Activated T-cell treated with anti-CD3 and anti-CD28 coated beads, Interleukin-2, amount 50 U/mL, for 4 hours (primary cell): ENCODE measurements around the gene EPHA7. TPM values are rescaled to one million over a fixed set of nuclear protein-coding genes. Genes with fewer than 3 reads are reported as not detected.
A peak's percentile ranks its signal among the peaks of the same experiment; 100 is the strongest.

ENCODE experiments used
- ATAC-seq, 2 donors: fragments of 200-7000 bp; cut with Tn5 transposase; one replicate each; pipeline ENCODE4 v1.10.0; 2021
- DNase-seq: peaks from one replicate; pipeline ENCODE4 v3.0.0-alpha.2; 2020
- H3K27me3 Mint-ChIP-seq: one replicate; pipeline ENCODE4 v1.8.0; 2021; ENCODE audit warnings: low read depth, mixed read lengths
- H3K36me3 Mint-ChIP-seq: one replicate; pipeline ENCODE4 v1.8.0; 2022; ENCODE audit warnings: mixed read lengths; ENCODE audit not compliant: insufficient read depth
- H3K4me1 Mint-ChIP-seq: one replicate; pipeline ENCODE4 v1.8.0; 2021; ENCODE audit warnings: low read depth, mixed read lengths
- H3K4me3 Mint-ChIP-seq: one replicate; pipeline ENCODE4 v1.8.0; 2021; ENCODE audit warnings: mild to moderate bottlenecking, moderate library complexity, mixed read lengths
- H3K9me3 Mint-ChIP-seq: one replicate; pipeline ENCODE4 v1.8.0; 2021; ENCODE audit warnings: mixed read lengths
- total RNA-seq, 3 donors: library from RNA; stranded (reverse); gene quantifications; one replicate each; pipeline ENCODE4 v1.2.1, GENCODE V29; 2021

The EPHA7 gene
- total RNA-seq, 3 donors from 2014 or later: not detected

- Mint-ChIP-seq H3K9me3 (no peaks in the 10 kb centered on the region), H3K4me1 (peaks cover 20% of the 10 kb centered on the region), H3K4me3 (no peak overlapping the region), H3K27me3 (peaks cover 53% of the 10 kb centered on the region), H3K36me3 (no peaks in the 10 kb centered on the region)
- DNase-seq (no peak), ATAC-seq (peak in 1 of 2 donors; percentile 20)
These were observed 2.6 kb downstream of the EPHA7 start for GRCh38 chr6:93416571-93417420.

- Mint-ChIP-seq H3K4me1 (peaks cover 9% of the 10 kb centered on the region), H3K9me3 (no peaks in the 10 kb centered on the region), H3K4me3 (no peak overlapping the region), H3K36me3 (no peaks in the 10 kb centered on the region), H3K27me3 (peaks cover 25% of the 10 kb centered on the region)
- DNase-seq (no peak), ATAC-seq (no peak)
These were observed 6.2 kb downstream of the EPHA7 start for GRCh38 chr6:93413190-93413589.

GRCh38 chr6:93412452-93412851 lies 6.9 kb downstream of the EPHA7 start:
- peaks cover 3% of the 10 kb centered on the region for H3K4me1 Mint-ChIP-seq
- peaks cover 17% of the 10 kb centered on the region for H3K27me3 Mint-ChIP-seq
- ATAC-seq: no peak
- H3K9me3 Mint-ChIP-seq: no peaks in the 10 kb centered on the region
- no peaks in the 10 kb centered on the region for H3K36me3 Mint-ChIP-seq
- H3K4me3 Mint-ChIP-seq: no peak overlapping the region
- DNase-seq: no peak

GRCh38 chr6:93407186-93407585 lies 12.2 kb downstream of the EPHA7 start:
- H3K27me3 Mint-ChIP-seq: no peaks in the 10 kb centered on the region
- no peaks in the 10 kb centered on the region for H3K4me1 Mint-ChIP-seq
- ATAC-seq: no peak
- DNase-seq: no peak
- no peaks in the 10 kb centered on the region for H3K9me3 Mint-ChIP-seq
- no peaks in the 10 kb centered on the region for H3K36me3 Mint-ChIP-seq
- no peak overlapping the region for H3K4me3 Mint-ChIP-seq

- H3K9me3 Mint-ChIP-seq: no peaks in the 10 kb centered on the region
- H3K36me3 Mint-ChIP-seq: no peaks in the 10 kb centered on the region
- H3K4me1 Mint-ChIP-seq: no peaks in the 10 kb centered on the region
- no peaks in the 10 kb centered on the region for H3K27me3 Mint-ChIP-seq
- ATAC-seq: no peak
- no peak for DNase-seq
- no peak overlapping the region for H3K4me3 Mint-ChIP-seq
These were observed 16.0 kb downstream of the EPHA7 start for GRCh38 chr6:93403390-93403789.

- no peaks in the 10 kb centered on the region for H3K27me3 Mint-ChIP-seq
- H3K36me3 Mint-ChIP-seq: no peaks in the 10 kb centered on the region
These were observed 20.6 kb downstream of the EPHA7 start for GRCh38 chr6:93398723-93399122.

GRCh38 chr6:93394471-93394870 lies 24.9 kb downstream of the EPHA7 start:
- no peaks in the 10 kb centered on the region for H3K27me3 Mint-ChIP-seq
- no peaks in the 10 kb centered on the region for H3K36me3 Mint-ChIP-seq
- no peak overlapping the region for H3K4me3 Mint-ChIP-seq
- ATAC-seq: no peak
- no peak for DNase-seq
- H3K9me3 Mint-ChIP-seq: peaks cover 2% of the 10 kb centered on the region
- H3K4me1 Mint-ChIP-seq: no peaks in the 10 kb centered on the region

More at GRCh38 chr6:93398723-93399122, 20.6 kb downstream of the EPHA7 start:
- DNase-seq (no peak), ATAC-seq (no peak)
- H3K4me3 Mint-ChIP-seq: no peak overlapping the region
- no peaks in the 10 kb centered on the region for H3K9me3 Mint-ChIP-seq
- no peaks in the 10 kb centered on the region for H3K4me1 Mint-ChIP-seq

- ATAC-seq (no peak), DNase-seq (no peak)
- no peaks in the 10 kb centered on the region for H3K27me3 Mint-ChIP-seq
- no peaks in the 10 kb centered on the region for H3K4me1 Mint-ChIP-seq
- H3K9me3 Mint-ChIP-seq: peaks cover 2% of the 10 kb centered on the region
- H3K4me3 Mint-ChIP-seq: no peak overlapping the region
- H3K36me3 Mint-ChIP-seq: no peaks in the 10 kb centered on the region
These were observed 25.7 kb downstream of the EPHA7 start for GRCh38 chr6:93393554-93394074.

GRCh38 chr6:93392797-93393196 lies 26.6 kb downstream of the EPHA7 start:
- Mint-ChIP-seq H3K36me3 (no peaks in the 10 kb centered on the region), H3K9me3 (peaks cover 2% of the 10 kb centered on the region), H3K4me3 (no peak overlapping the region), H3K4me1 (no peaks in the 10 kb centered on the region), H3K27me3 (no peaks in the 10 kb centered on the region)
- no peak for DNase-seq
- ATAC-seq: no peak

GRCh38 chr6:93391965-93392364 lies 27.4 kb downstream of the EPHA7 start:
- Mint-ChIP-seq H3K4me1 (no peaks in the 10 kb centered on the region), H3K9me3 (peaks cover 2% of the 10 kb centered on the region), H3K36me3 (no peaks in the 10 kb centered on the region), H3K27me3 (no peaks in the 10 kb centered on the region), H3K4me3 (no peak overlapping the region)
- no peak for ATAC-seq
- no peak for DNase-seq

- Mint-ChIP-seq H3K4me1 (no peaks in the 10 kb centered on the region), H3K27me3 (no peaks in the 10 kb centered on the region), H3K4me3 (no peak overlapping the region), H3K9me3 (peaks cover 5% of the 10 kb centered on the region), H3K36me3 (no peaks in the 10 kb centered on the region)
- DNase-seq: no peak
- no peak for ATAC-seq
These were observed 30.2 kb downstream of the EPHA7 start for GRCh38 chr6:93389192-93389591.

- H3K36me3 Mint-ChIP-seq: no peaks in the 10 kb centered on the region
- H3K4me3 Mint-ChIP-seq: no peak overlapping the region
- DNase-seq (no peak), ATAC-seq (no peak)
- H3K4me1 Mint-ChIP-seq: no peaks in the 10 kb centered on the region
- H3K9me3 Mint-ChIP-seq: peaks cover 5% of the 10 kb centered on the region
- H3K27me3 Mint-ChIP-seq: no peaks in the 10 kb centered on the region
These were observed 31.3 kb downstream of the EPHA7 start for GRCh38 chr6:93388070-93388469.

- Mint-ChIP-seq H3K4me3 (no peak overlapping the region), H3K9me3 (peaks cover 5% of the 10 kb centered on the region), H3K4me1 (no peaks in the 10 kb centered on the region), H3K27me3 (no peaks in the 10 kb centered on the region), H3K36me3 (no peaks in the 10 kb centered on the region)
- DNase-seq: no peak
- ATAC-seq: no peak
These were observed 43.3 kb downstream of the EPHA7 start for GRCh38 chr6:93376026-93376540.

GRCh38 chr6:93373445-93373844 lies 45.9 kb downstream of the EPHA7 start:
- Mint-ChIP-seq H3K9me3 (peaks cover 5% of the 10 kb centered on the region), H3K4me3 (no peak overlapping the region), H3K4me1 (no peaks in the 10 kb centered on the region), H3K27me3 (no peaks in the 10 kb centered on the region), H3K36me3 (no peaks in the 10 kb centered on the region)
- no peak for DNase-seq
- no peak for ATAC-seq

GRCh38 chr6:93371756-93372155 lies 47.6 kb downstream of the EPHA7 start:
- Mint-ChIP-seq H3K36me3 (no peaks in the 10 kb centered on the region), H3K4me3 (no peak overlapping the region), H3K27me3 (no peaks in the 10 kb centered on the region), H3K9me3 (no peaks in the 10 kb centered on the region), H3K4me1 (no peaks in the 10 kb centered on the region)
- DNase-seq: no peak
- no peak for ATAC-seq
